Effector memory CD4-positive, alpha-beta T cell (primary cell): Measurements from ENCODE around the gene NKD2.

Source experiments
- DNase-seq, 3 donors: peaks; one replicate each; pipeline ENCODE4 v3.0.0-alpha.2; 2020
- H3K27ac ChIP-seq: 2 replicates; pipeline ENCODE4 v1.7.0; 2013; ENCODE audit warnings: mild to moderate bottlenecking, low read length, moderate library complexity; ENCODE audit not compliant: insufficient read depth, poor library complexity, severe bottlenecking
- H3K27me3 ChIP-seq: replicated peaks from 2 replicates; pipeline ENCODE4 v1.7.0; 2013; ENCODE audit warnings: mild to moderate bottlenecking, low read length; ENCODE audit not compliant: insufficient read depth, control insufficient read depth, poor library complexity, severe bottlenecking
- H3K36me3 ChIP-seq: 2 replicates; pipeline ENCODE4 v1.7.0; 2013; ENCODE audit warnings: mild to moderate bottlenecking, low read length, moderate library complexity; ENCODE audit not compliant: control insufficient read depth, insufficient read depth
- H3K4me1 ChIP-seq: 2 replicates; pipeline ENCODE4 v1.7.0; 2013; ENCODE audit warnings: low read length, mild to moderate bottlenecking; ENCODE audit not compliant: control insufficient read depth, insufficient read depth, poor library complexity, severe bottlenecking
- H3K4me3 ChIP-seq: 2 replicates; pipeline ENCODE4 v1.7.0; 2013; ENCODE audit warnings: low read length, low read depth, mild to moderate bottlenecking; ENCODE audit not compliant: insufficient read depth, poor library complexity, severe bottlenecking
- H3K9me3 ChIP-seq: 2 replicates; pipeline ENCODE4 v1.7.0; 2013; ENCODE audit warnings: mild to moderate bottlenecking, low read length, moderate library complexity; ENCODE audit not compliant: control insufficient read depth

The NKD2 gene

DNA sequence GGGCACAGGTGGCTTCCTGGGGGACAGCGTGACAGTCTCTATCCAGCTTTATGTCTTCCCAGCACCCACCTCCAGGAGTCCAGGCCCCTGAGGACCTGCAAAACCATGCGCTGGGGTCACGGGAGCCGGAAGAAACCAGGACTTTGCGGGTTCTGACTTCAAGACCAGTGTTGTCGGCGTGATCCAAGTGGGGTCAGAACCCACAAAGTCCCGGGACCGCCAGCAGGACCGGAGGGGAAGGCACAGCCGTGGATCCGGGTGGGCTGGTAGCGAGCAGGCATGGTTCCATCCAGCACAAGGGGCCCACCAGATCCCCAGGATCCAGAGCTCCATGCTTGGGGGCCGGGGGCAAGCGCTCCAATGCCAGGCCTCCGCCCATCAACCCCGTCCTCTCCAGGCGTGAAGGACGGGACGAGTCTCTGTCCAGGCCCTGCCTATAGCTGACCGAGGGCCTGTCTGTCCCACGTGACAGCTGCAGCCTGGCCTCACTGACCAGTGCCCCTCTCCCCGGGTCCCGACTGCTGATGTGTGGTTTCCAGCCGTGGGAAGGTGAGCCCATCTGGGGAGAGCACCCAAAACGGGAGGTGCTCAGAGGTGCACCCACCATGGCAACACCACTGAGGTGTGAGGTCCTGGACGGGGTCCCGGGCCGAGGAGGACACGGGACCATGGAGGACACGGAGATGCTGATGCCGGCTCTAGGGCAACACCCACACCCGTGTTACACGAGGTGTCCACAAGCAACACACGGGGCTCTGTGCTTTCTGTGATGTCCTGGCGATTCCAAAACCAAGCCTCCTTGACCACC, 54.4 kb downstream of the NKD2 start:
- Histone ChIP-seq H3K4me3 (no peak overlapping the region), H3K4me1 (no peaks in the 10 kb centered on the region), H3K27me3 (no peaks in the 10 kb centered on the region), H3K9me3 (no peaks in the 10 kb centered on the region), H3K27ac (no peak overlapping the region), H3K36me3 (peaks cover 71% of the 10 kb centered on the region)
- DNase-seq = no peak

DNA sequence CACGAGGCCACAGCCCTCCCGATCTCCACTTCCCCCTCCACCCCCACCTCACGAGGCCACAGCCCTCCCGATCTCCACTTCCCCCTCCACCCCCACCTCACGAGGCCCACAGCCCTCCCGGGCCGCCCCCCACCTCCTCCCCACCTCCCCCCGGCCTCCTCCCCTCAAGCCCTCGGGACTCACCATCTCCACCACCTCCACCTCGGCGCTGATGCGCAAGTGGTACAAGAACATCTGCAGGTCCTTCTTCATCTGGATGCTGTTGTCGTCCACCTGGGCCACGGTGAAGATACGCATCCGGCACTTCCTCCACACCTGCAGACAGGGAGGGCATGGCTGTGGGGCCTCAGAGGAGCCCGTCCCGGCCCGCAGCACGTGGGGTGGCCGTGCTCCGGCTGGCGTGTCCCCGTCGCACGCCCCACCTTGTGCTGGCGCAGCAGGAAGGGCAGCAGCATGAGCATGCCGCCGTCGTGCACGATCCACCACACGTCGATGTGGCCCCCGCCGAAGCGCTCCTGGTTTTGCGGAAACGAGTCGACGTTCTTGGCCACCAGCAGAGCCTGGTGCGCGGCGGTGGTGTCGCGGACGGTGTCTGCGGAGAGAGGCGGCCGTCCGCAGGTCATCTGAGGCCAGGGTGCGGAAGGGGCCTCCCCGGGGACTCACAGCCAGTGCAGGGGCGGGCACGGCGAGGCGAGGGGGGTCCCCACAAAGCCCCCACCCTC, 55.2 kb downstream of the NKD2 start:
- no peak for DNase-seq
- Histone ChIP-seq H3K27me3 (no peaks in the 10 kb centered on the region), H3K4me1 (no peaks in the 10 kb centered on the region), H3K27ac (no peak overlapping the region), H3K4me3 (no peak overlapping the region), H3K36me3 (peaks cover 68% of the 10 kb centered on the region), H3K9me3 (no peaks in the 10 kb centered on the region)

DNA sequence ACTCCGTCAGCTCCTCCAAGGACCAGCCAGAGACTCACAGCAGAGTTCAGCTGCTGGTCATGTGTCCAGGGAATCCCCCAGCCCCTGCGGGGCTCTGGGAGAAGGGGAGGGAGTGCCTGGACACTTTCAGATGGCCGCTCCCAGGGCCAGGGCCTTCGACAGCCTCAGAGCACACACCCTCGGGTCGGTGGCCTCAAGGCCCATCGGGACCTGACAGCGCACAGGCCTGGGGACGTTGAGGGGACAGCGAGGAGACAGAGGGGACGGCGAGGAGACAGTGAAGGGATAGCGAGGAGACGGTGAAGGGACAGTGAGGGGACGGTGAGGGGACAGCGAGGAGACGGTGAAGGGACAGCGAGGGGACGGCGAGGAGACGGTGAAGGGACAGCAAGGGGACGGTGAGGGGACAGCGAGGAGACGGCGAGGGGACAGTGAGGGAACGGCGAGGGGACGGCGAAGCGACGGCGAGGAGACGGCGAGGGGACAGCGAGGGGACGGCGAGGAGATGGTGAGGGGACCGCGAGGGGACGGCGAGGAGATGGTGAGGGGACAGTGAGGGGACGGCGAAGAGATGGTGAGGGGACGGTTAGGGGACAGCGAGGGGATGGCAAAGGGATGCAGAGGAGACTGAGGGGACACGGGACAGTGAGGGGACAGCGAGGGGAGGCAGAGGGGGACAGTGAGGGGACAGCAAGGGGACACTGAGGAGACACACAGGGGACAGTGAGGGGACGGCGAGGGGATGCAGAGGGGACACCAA, 56.0 kb downstream of the NKD2 start:
- H3K27ac ChIP-seq = no peak overlapping the region
- peaks cover 70% of the 10 kb centered on the region for H3K36me3 ChIP-seq
- no peak for DNase-seq
- no peaks in the 10 kb centered on the region for H3K4me1 ChIP-seq
- no peaks in the 10 kb centered on the region for H3K27me3 ChIP-seq
- H3K9me3 ChIP-seq = no peaks in the 10 kb centered on the region
- H3K4me3 ChIP-seq = no peak overlapping the region

DNA sequence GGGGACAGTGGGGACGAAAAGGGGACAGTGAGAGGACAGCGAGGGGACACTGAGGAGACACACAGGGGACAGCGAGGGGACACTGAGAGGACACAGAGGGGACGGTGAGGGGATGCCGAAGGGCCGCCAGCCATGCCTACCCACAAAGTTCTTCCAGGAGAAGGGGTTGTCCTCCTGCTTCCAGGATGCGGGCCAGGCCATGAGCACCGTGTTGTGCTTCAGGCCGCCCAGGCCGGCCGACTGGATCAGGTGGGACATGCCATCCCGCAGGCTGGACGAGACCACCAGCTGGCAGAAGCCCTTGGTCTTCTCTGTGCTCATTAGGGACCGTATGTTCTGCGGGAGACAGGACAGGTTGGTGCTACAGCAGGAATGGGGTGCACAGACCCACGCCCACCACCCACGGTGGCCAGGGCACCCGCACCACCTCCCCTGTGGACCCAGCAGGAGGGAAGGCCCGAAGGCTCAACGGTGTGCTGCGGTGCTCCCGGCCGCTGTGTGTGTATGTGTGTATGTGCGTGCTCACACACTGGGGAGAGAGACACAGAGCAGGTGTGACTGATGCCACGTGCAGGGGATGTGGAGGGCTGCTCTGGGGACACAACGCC, 56.6 kb downstream of the NKD2 start:
- Histone ChIP-seq H3K4me1 (no peaks in the 10 kb centered on the region), H3K36me3 (peaks cover 66% of the 10 kb centered on the region), H3K4me3 (no peak overlapping the region), H3K27me3 (no peaks in the 10 kb centered on the region), H3K27ac (no peak overlapping the region), H3K9me3 (no peaks in the 10 kb centered on the region)
- DNase-seq = no peak

GRCh38 chr5:1065891-1066650, 57.5 kb downstream of the NKD2 start:
- Histone ChIP-seq H3K4me3 (no peak overlapping the region), H3K27me3 (no peaks in the 10 kb centered on the region), H3K36me3 (peaks cover 60% of the 10 kb centered on the region), H3K27ac (no peak overlapping the region), H3K9me3 (no peaks in the 10 kb centered on the region), H3K4me1 (no peaks in the 10 kb centered on the region)
- no peak for DNase-seq

GRCh38 chr5:1066676-1067075, 58.1 kb downstream of the NKD2 start:
- no peaks in the 10 kb centered on the region for H3K9me3 ChIP-seq
- no peaks in the 10 kb centered on the region for H3K27me3 ChIP-seq
- DNase-seq = no peak
- no peaks in the 10 kb centered on the region for H3K4me1 ChIP-seq
- H3K4me3 ChIP-seq = no peak overlapping the region
- peaks cover 59% of the 10 kb centered on the region for H3K36me3 ChIP-seq
- no peak overlapping the region for H3K27ac ChIP-seq

DNA sequence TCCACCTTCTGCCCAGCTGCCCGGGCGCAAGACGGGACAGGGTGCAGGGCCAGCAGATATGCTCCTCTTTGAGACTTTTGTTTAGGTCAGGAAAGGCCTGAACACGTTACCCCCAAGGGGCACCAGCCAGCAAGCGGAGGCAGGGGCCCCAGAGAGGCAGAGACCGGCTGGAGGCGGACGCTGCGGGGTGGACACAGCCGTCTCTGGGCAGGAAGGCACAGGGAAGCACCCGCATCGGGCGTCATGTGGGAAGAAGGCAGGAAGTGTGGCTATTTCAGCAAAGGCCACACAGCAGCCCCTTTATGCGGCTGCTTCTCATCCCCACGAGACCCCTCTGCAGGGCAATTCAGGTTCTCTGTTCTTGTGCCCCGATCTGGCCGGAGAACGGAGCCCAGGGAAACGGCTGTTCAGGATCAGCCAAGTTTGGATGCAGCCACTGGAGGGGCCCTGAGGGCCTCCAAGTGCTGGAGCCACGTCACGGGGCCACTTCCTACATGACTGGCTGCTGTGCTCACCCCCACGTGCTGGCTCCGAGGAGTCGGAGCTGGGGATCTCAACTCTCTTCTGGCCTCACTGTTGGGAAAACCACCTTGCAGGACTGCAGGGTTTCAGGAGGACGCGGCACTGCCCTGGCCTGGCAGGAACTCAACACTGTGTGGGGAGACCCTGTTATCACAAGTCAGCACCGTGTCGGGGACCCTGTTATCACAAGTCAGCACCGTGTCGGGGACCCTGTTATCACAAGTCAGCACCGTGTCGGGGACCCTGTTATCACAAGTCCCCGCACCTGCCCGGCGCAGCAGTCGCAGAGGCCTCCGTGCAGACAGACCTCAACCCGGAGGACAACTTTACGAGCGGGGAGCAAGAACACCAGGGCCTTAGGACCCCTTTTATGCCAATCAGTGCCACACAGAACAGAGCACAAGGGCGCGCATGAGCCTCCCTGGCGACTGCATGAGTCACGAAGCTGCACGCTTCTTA, 58.8 kb downstream of the NKD2 start:
- Histone ChIP-seq H3K27me3 (no peaks in the 10 kb centered on the region), H3K4me1 (no peaks in the 10 kb centered on the region), H3K9me3 (no peaks in the 10 kb centered on the region), H3K27ac (no peak overlapping the region), H3K36me3 (peaks cover 52% of the 10 kb centered on the region), H3K4me3 (no peak overlapping the region)
- DNase-seq = no peak

DNA sequence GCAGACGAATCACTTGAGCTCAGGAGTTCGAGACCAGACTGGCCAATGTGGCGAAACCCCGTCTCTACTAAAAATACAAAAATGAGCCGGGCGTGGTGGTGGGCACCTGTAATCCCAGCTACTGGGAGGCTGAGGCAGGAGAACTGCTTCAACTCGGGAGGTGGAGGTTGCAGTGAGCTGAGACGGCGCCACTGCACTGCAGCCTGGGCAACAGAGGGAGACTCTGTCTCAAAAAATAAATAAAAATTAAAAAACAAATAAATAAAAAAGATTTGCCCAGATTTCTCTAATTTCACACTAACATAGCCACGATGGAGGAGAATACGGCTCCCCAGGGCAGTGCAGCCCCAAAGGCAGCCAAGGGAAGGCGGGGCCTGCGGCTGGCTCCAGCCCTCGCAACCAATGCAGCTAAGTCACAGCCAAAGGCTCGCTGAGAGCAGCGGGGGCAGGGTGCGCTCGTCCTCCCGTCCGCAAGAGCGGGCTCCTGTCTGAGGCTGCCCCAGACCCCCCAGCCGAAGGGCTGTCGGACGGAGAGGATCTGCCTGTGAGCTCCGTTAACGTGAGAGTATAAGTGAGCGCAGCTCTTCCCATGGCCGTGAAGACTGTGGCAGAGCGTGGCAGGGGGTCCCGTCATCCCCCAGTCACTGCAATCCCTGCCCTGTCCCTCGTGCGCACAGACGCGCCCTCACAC, 59.7 kb downstream of the NKD2 start:
- DNase-seq = no peak
- Histone ChIP-seq H3K27ac (no peak overlapping the region), H3K27me3 (no peaks in the 10 kb centered on the region), H3K9me3 (no peaks in the 10 kb centered on the region), H3K4me3 (no peak overlapping the region), H3K4me1 (no peaks in the 10 kb centered on the region), H3K36me3 (peaks cover 43% of the 10 kb centered on the region)
